H1 (cell line): ENCODE measurements around the gene CAPN14. TPM values are rescaled to one million over a fixed set of nuclear protein-coding genes. Genes with fewer than 3 reads are reported as not detected.

ENCODE experiments used
- CHD2 ChIP-seq: IDR thresholded peaks from 2 replicates; pipeline ENCODE4 v1.6.1; 2012; ENCODE audit warnings: low read length, improper control_type of control experiment
- NRF1 ChIP-seq: IDR thresholded peaks from 2 replicates; pipeline ENCODE4 v1.6.1; 2011; ENCODE audit warnings: mild to moderate bottlenecking, low read depth, low read length, improper control_type of control experiment
- POU5F1 ChIP-seq: IDR thresholded peaks from 2 replicates; pipeline ENCODE4 v1.6.1; 2011; ENCODE audit warnings: low read depth, mild to moderate bottlenecking, low read length, moderate library complexity
- SP2 ChIP-seq: IDR thresholded peaks from 2 replicates; pipeline ENCODE4 v1.6.1; 2012; ENCODE audit warnings: mild to moderate bottlenecking, low read length, inconsistent platforms
- polyA plus RNA-seq, 7 experiments: library from polyadenylated mRNA; depleted of rRNA in 3 of 7; stranded (reverse) in 5 of 7; unstranded in 2 of 7; fragments of >200 nt in 5 of 7; fragments of 200-250 nt in 2 of 7; gene quantifications; 1 replicate in 5 of 7; 2 replicates in 1 of 7; 4 replicates in 1 of 7; pipeline versions ENCODE4 v1.2.1 to v1.2.3, GENCODE V29; 2011 to 2013; ENCODE audit warnings: missing spikeins in 2 of 7, mixed read lengths in 2 of 7
- total RNA-seq: library from RNA; stranded (reverse); fragmentation: NEBNext Ultra II Directional; extraction: Animal tissue kit (Norgen Biotek cat#: 25700); gene quantifications from 2 replicates; pipeline ENCODE4 v1.2.1, GENCODE V29; 2021
- TF ChIP-seq, protein P1 (sequence below): IDR thresholded peaks from 2 replicates; pipeline ENCODE4 v1.6.1; 2012; ENCODE audit warnings: inconsistent platforms

The CAPN14 gene
- total and polyA plus RNA-seq, 2 of the 8 experiments (the other 6 are each of a cell fraction or from before 2014, with no cell fraction given): 0.07 TPM; not detected in 1

DNA sequence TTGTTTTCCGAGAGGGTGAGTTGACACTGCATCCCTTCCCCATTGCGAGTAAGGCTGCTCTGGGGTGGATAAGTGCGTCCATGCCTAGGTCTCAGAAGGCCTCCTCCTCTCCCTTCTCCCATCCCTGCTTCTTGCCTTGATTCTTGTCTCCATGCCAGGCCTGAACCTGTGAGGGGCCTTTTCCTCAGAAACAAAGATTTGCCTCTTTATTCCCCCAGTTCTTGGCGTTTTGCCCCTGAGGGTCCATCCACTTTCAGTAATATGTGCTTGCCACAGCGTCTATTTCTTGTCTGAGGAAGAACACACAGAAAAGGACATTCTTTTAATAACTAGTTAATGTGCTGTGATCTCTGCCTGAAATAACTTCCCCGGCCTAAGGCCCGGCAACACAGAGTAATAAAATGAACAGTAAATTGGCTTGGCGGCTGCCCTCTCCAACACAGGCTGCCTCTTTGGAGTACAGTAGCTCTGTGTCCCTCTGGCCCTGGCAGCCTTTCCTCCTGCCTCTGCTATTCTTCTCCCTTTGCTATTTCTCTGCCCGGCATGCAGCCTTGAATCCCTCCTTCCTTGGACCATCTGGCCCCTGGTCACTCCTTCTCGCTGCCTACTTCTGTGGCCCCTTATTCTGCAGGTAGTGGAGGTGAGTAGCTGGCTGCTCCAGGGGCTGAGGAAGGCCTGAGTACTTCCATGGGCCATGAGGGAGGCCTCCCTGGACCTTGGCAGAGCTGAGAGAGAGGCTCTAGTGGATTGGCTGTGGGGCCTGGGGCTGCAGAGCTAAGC is 21.0 kb upstream of the CAPN14 start (continued):
- TF ChIP-seq SP2 (no peak), POU5F1 (no peak), CHD2 (no peak), NRF1 (no peak)
- TF ChIP-seq, protein P1, sequence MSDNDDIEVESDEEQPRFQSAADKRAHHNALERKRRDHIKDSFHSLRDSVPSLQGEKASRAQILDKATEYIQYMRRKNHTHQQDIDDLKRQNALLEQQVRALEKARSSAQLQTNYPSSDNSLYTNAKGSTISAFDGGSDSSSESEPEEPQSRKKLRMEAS: no peak
